Left colon (tissue), 2 donors: Measurements from ENCODE around the gene PLXNA4. TPM values are rescaled to one million over a fixed set of nuclear protein-coding genes. Genes with fewer than 3 reads are reported as not detected.
A peak's percentile ranks its signal among the peaks of the same experiment; 100 is the strongest.

Experiments used
- ATAC-seq: fragments of 200-7000 bp; cut with Tn5 transposase; one replicate; pipeline ENCODE4 v1.9.1; 2020; ENCODE audit warnings: mild to moderate bottlenecking, moderate library complexity
- DNase-seq, 2 donors: peaks; one replicate each; pipeline ENCODE4 v3.0.0-alpha.2; 2020
- intact Hi-C, 2 donors: fragments of 100-400 bp; cut with DNase I in 1 of 2; cut with micrococcal nuclease in 1 of 2; formaldehyde crosslinking; loops; one replicate each; pipeline versions ENCODE4 v1.11.2 to v1.14.0; 2022; cut with DNase I, micrococcal nuclease
- total RNA-seq, 2 donors: library from RNA; stranded (reverse); fragmentation: NEBNext Ultra II Directional; extraction: Animal tissue kit (Norgen Biotek cat#: 25700); gene quantifications; one replicate each; pipeline ENCODE4 v1.2.1, GENCODE V29; 2021
- donor health status: DM: no; HTN: no; CAD: no.
- donor health status: DM: yes; HTN: yes; CAD: no.

PLXNA4 gene
- total RNA-seq, 2 donors from 2014 or later = 1.1 to 1.3 TPM

GRCh38 chr7:132251327-132251659 is 325.0 kb downstream of the PLXNA4 start:
- ATAC-seq (peak; percentile 93), DNase-seq (peak; percentile 85 to 94)
- intact Hi-C loops = loop anchor here in 1 of 2 donors (5.0 kb wide), 1 partner anchor 304 kb away; no protein-coding TSS in a partner anchor

DNA sequence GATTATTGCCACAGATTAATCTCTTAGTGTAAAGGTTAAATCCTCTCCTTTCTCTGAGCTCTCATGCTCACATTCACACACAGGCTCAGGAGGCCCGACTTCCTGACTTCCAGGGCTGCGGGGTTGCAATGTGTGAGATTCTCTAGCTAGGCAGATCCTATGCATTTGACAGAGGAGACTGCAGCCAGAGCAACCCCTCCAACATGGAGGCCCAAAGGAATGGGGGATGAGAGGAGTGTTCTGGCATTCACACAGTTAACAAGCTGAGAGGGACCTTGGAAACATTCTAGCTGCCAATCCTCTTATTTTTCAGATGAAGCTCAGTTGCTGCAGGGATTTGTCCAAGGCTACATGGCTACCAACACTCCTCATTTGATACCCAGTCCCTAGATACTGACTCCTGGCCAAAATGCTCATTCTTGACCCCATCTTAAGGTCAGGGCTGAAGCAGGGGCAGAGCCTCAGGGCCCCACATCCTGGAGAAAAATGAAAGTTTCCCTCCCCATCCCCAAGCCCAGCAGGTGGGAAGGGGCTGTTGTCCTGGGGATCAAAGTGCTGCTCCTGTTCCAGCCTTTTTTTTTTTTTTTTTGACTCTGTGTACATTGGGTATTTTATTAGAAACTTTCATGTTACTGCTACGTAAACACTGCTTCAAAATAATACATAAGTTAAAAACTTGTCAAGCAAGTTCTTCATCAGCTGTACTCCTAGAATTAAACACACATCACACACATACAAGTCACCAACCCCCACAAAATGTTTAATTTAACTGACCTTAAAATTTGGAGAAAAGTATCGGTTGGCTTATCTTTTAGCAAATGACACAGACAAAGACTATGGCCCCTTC is 325.6 kb downstream of the PLXNA4 start:
- DNase-seq (no peak), ATAC-seq (peak; percentile 53)
- intact Hi-C loops = loop anchor here in 1 of 2 donors (5.0 kb wide), 1 partner anchor 303 kb away; no protein-coding TSS in a partner anchor

DNA sequence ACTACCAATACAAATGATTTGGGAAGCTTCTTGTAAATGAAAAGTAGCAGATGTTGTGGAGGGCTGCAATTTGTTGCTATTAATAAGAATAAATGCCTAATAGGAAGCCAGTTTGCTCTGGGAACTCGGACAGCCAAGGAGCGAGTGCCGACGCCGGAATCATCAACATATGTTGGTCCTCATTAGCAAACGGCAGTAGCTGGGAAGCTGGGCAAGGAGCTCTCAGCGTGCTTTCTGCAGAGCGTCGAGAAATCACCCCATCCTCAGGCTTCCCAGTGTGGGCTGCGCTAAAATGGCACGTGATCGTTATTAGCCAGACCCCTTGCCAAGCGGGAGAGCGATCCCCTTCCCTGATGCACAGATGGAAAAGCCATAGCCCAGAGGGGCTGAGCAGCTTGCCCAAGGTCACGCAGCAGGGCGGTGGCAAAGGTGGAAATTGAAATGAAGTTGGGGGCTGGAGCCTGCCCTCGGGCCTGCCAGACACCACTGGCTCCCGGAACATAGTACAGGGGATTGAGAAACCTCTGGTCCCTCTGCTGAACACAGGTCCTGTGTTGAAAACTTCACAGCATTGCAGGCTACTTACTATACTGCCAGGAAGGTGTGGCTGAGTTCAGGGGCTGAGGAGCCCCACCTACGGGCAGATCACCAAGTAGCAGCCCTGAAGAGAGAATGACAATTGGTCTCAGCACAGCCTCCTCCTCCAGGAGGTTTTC is 326.9 kb downstream of the PLXNA4 start:
- ATAC-seq (peak; percentile 65), DNase-seq (peak; percentile 49 to 51)
- intact Hi-C loops = no loop called here

DNA sequence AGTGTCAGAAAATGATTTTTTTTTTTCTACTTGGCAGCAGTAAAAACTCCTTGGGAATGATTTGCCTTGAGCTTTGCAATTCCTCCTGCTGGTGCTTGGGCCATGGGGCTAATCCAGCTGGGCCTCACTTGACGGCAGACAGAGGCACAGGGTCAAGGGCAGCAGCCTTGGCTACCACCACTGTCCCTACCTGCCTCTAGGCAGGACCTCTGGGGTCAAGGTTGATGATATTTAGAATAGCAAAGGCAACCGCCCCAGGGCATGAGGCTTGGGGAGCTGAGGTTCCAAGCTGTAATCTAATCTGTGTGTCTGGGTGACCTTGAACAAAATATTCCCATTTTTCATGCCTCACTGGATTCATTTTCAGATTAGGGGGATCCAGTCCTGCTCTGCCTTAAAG is 327.4 kb downstream of the PLXNA4 start:
- intact Hi-C loops = no loop called here
- no peak for ATAC-seq
- no peak for DNase-seq

DNA sequence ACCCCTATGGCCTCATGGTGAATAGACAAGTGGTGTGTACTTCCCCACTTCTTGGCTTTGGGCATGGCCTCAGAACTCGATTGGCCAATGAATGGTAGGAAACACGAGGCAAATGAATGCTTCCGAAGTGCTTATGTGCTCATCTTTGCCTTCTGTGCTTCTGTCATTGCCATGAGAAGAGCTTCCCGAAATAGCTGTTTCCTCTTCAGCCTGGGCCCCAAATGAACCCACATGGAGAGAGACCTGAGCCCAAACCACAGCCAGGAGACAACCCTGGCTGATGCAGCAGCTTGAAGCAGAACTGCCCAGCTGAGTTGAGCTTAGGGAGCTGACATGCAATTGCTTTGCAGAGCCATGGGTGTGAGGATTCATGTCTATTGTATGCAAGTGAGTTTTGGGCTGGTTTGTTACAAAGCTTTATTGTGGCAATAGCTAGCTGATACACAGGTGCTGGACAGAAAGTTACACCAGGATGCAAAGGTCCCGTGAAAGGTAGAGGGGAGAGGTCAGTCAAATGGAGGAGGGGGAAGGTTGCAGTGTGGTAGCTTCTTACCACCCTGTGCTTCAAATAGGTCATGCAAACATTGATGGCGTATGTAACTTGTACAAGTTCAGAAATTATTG is 328.2 kb downstream of the PLXNA4 start:
- DNase-seq = no peak
- ATAC-seq = no peak
- intact Hi-C loops = no loop called here

DNA sequence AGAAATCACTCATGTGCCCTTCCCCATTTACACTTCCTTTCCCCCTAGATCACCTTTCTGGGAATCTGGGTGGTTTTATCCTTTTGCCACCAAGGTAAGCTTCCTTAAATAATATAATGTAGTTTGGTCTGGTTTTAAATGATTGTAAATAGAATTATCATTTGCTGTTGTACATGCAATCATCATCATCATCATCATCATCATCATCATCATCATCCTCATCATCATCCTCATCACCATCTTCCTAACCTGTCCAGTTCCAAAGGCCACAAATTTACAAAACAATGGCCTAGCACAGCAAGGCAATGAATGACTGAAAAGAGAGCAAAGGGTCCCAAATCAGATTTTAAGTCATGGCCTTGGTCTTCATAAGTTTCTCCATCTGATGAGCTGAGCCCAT is 329.7 kb downstream of the PLXNA4 start:
- ATAC-seq = no peak
- intact Hi-C loops = no loop called here
- no peak for DNase-seq

- intact Hi-C loops = no loop called here
- ATAC-seq (no peak), DNase-seq (no peak)
Measured at GRCh38 chr7:132245539-132245938, 330.7 kb downstream of the PLXNA4 start.

GRCh38 chr7:132244903-132245480 is 331.3 kb downstream of the PLXNA4 start:
- no peak for DNase-seq
- no peak for ATAC-seq
- intact Hi-C loops = no loop called here

DNA sequence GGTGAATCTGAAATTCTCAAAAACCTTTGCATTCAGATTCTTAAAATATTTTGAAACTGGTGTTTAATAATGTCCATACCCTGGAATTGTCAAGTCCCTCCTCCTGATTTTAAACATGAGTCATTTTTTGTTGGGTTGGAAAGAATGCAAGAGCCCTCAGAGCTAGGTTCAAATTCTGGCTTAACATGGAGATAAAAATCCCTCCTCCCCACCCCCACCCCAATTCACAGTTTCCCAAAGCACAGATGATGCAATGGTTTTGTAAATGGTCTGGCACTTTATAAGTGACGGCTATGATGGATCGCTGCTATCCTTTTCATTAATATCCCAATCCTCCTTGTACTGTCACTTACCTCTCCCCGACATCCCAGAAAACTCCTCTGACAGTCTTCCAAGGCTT is 332.8 kb downstream of the PLXNA4 start:
- no peak for ATAC-seq

DNA sequence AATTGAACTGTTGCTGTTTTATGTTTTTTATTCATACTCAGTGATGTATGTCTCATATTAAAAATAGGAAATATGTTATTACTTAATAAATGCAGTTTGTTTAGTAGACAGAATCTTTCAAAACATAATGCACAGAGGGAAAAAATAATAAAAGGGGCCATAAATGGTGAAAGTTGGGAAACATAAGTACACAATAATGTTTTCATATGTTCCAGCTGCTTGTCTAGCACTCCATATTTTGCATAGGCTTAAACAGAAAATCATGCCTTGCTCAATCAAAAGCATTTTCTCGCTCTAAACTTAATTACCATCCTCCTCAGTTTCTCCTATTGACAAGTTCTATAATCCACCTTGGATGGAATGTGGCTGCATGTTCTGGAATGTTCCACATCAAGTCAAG is 333.2 kb downstream of the PLXNA4 start:
- intact Hi-C loops = no loop called here
- DNase-seq (no peak), ATAC-seq (no peak)

More for the DNA sequence above, 332.8 kb downstream of the PLXNA4 start:
- DNase-seq = no peak
- intact Hi-C loops = no loop called here

DNA sequence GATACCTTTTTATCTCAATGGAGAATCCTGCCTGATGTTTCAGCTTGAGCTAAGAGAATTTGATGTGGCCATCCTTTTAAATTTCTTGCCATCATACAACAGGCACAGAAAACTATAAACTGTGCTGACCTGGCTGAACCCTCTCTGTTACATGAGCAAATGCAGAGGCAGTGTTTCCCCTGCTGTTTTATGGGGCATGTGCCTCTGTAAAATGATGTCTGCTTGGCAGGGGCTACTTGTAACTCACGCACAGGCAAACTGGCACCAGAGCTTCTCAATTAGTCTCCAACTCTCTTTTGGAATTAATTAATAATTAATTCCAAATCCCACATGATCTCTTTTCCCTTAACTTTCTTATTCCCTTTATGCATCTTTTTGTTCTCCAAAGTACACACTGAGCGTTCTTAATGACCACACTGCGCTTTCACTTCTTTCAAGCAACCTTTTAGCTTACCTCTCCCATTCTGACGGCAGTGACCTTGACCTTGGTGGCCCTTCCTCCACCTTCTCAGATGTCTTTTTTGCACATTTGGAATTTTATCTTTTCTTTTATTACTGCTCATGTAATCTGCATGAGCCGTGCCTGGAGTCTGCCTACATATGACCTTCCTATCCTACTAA is 334.0 kb downstream of the PLXNA4 start:
- ATAC-seq (no peak), DNase-seq (no peak)
- intact Hi-C loops = no loop called here

- intact Hi-C loops = no loop called here
- DNase-seq (no peak), ATAC-seq (peak; percentile 27)
Measured at GRCh38 chr7:132240821-132241422, 335.3 kb downstream of the PLXNA4 start.

GRCh38 chr7:132240262-132240661 is 336.0 kb downstream of the PLXNA4 start:
- DNase-seq = peak; percentile 49 to 80
- ATAC-seq = peak; percentile 94
- intact Hi-C loops = no loop called here

DNA sequence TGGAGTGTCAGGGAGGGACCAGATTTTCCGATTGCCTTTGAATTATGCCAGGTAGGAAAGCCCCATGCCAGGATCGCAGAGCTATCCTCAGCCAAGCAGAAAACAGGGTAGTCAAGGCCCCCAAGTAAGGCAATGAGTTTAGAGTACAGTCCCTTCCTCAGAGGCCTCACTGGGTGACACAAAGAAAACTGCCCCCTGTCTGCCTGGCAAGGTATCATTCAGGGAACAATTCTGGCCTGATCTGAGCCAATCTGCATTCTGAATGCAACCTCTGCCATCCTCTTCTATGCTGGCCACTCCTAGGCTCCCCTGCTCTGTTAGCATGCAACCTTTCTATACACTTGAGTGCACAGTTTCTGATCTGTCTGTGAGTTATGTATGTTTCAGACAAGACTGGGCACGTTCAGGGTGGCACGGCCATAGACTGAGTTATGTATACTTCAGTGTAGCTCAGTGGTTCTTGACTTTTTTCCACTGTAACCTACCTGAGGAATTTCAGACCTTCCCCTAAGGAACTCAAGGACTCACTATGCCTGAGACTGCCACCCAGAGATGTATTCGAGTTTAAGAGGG is 336.8 kb downstream of the PLXNA4 start:
- intact Hi-C loops = no loop called here
- no peak for DNase-seq
- no peak for ATAC-seq

DNA sequence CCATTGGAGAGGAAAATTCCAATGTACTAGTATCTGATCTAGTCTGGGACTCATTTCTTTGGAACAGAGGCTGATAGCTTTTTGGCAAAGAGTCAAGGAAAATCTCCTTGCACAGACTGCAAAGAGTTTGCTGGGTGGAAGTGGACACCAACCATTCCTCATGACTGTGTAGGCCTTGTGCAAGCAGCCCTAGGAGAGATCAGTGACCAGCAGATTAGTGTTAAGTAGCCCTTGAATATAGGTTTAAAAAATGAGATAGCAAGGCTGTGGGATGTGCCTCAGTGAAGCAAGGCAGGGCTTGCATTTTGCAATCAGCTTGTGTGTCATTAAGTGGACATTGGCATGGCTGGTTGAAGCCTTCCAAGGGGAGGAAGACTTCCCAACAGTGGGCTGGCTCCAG is 341.6 kb downstream of the PLXNA4 start:
- DNase-seq (no peak), ATAC-seq (no peak)
- intact Hi-C loops = no loop called here

DNA sequence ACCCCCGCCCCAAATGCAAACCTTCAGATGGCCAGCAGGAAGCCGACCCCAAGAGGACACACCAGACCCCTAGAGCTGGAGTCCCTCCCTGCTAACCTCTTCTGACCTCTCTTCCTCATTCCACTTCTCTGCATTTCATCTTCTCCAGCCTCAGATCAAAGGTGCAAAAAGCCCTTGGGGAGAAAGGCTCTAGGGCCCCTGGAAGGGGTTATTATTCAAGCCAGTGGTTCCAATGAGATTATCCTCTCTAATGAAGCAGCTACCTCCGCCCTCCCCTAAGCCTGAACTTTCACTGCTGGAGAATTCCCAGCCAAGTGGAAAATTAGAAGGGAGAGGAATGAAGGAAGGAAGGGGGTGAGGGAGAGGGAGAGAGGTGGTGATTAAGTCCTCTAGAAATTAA is 343.9 kb downstream of the PLXNA4 start:
- ATAC-seq (no peak), DNase-seq (no peak)
- intact Hi-C loops = no loop called here

- DNase-seq = no peak
- no peak for ATAC-seq
- intact Hi-C loops = no loop called here
Measured at GRCh38 chr7:132230462-132230861, 345.8 kb downstream of the PLXNA4 start.

- ATAC-seq = no peak
- no peak for DNase-seq
- intact Hi-C loops = no loop called here
Measured at GRCh38 chr7:132228240-132228639, 348.0 kb downstream of the PLXNA4 start.

GRCh38 chr7:132226957-132227290 is 349.3 kb downstream of the PLXNA4 start:
- intact Hi-C loops = no loop called here
- ATAC-seq = no peak
- DNase-seq = no peak
